Adrenal gland (tissue), 12 donors: ENCODE measurements around the gene ZSWIM8. TPM values are rescaled to one million over a fixed set of nuclear protein-coding genes. Genes with fewer than 3 reads are reported as not detected.

Source experiments
- DNase-seq, 7 donors: peaks; one replicate each; pipeline ENCODE4 v3.0.0-alpha.2; 2019 to 2020
- H3K27ac ChIP-seq, 5 donors: fragments of 200-600 bp; sonication (generic) in 4 of 5; 1 replicate in 3 of 5; 2 replicates in 2 of 5; pipeline versions ENCODE4 v1.5.1 to v1.8.0; 2016 to 2020; ENCODE audit warnings: mild to moderate bottlenecking in 1 of 5
- H3K27me3 ChIP-seq: fragments of 200-600 bp; 2 replicates; pipeline ENCODE4 v1.8.0; 2021
- H3K36me3 ChIP-seq, 2 donors: fragments of 200-600 bp; replicated peaks in 1 of 2; 1 replicate in 1 of 2; 2 replicates in 1 of 2; pipeline versions ENCODE4 v1.5.1 to v1.8.0; 2018 to 2022
- H3K4me1 ChIP-seq, 2 donors: fragments of 200-600 bp; replicated peaks in 1 of 2; 1 replicate in 1 of 2; 2 replicates in 1 of 2; pipeline versions ENCODE4 v1.5.1 to v1.8.0; 2018 to 2021
- H3K4me3 ChIP-seq, 4 donors: fragments of 200-600 bp; sonication (generic) in 3 of 4; one replicate each; pipeline ENCODE4 v1.5.1; 2016 to 2018
- H3K9me3 ChIP-seq, 3 donors: fragments of 200-600 bp; sonication (generic) in 1 of 3; replicated peaks in 1 of 3; 1 replicate in 2 of 3; 2 replicates in 1 of 3; pipeline versions ENCODE4 v1.5.1 to v1.8.0; 2016 to 2021
- POLR2A ChIP-seq, 2 donors: fragments of 450-650 bp; IDR thresholded peaks; one replicate each; pipeline ENCODE4 v1.6.1; 2017; ENCODE audit warnings: antibody characterized with exemption in 2 of 2, mild to moderate bottlenecking in 2 of 2, moderate library complexity in 1 of 2
- WGBS, 4 donors: extraction: QIAGEN DNeasy Blood & Tissue Kit in 2 of 4; methylation state at CpG; one replicate each; pipeline versions ENCODE4 v1.1.5 to v1.1.7; 2013 to 2017; 5-methylcytosine and 5-hydroxymethylcytosine counted together
- intact Hi-C, 2 donors: fragments of 100-400 bp; cut with DNase I; formaldehyde crosslinking; loops; one replicate each; pipeline versions ENCODE4 v1.14.1 to v1.15.0; 2022 to 2023
- polyA plus RNA-seq, 3 donors: library from polyadenylated mRNA; stranded (reverse); fragments of 200-250 nt in 2 of 3; fragments of 350-450 nt in 1 of 3; fragmentation: Illumina TruSeq in 1 of 3; extraction: RNeasy Lipid Tissue Mini Kit (QIAGEN cat#74804) in 1 of 3; gene quantifications; one replicate each; pipeline ENCODE4 v1.2.3, GENCODE V29; 2013 to 2014
- total RNA-seq, 9 donors: library from RNA; depleted of rRNA in 4 of 9; stranded (reverse); fragments of >200 nt in 4 of 9; fragments of 120-200 nt in 1 of 9; fragmentation: NEBNext Ultra II Directional in 1 of 9; extraction: Animal tissue kit (Norgen Biotek cat#: 25700) in 1 of 9; gene quantifications; one replicate each; pipeline versions ENCODE4 v1.1.0 to v1.2.4, GENCODE V29; 2013 to 2023
- TF ChIP-seq, protein P1 (sequence below), 6 experiments: fragments of 450-650 bp in 4 of 6; fragments of 200-600 bp in 2 of 6; sonication (generic) in 1 of 6; IDR thresholded peaks; 1 replicate in 5 of 6; 2 replicates in 1 of 6; pipeline versions ENCODE4 v1.5.1 to v1.8.0; 2016 to 2021; ENCODE audit warnings: antibody characterized with exemption in 6 of 6, mild to moderate bottlenecking in 2 of 6, moderate library complexity in 1 of 6
- donor health status: healthy with polysubstance abuse.
- donor health status: Bipolar disorder and iron deficiency.
- donor health status: DM: yes; HTN: yes; CAD: no.
- donor health status: DM: no; HTN: no; CAD: no.
- donor health status: DM: no; HTN: no; CAD: no.
- donor health status: DM: yes; HTN: yes; CAD: no.

The ZSWIM8 gene
- total and polyA plus RNA-seq, 12 donors, result 55.7 to 714 (median 114) TPM

DNA sequence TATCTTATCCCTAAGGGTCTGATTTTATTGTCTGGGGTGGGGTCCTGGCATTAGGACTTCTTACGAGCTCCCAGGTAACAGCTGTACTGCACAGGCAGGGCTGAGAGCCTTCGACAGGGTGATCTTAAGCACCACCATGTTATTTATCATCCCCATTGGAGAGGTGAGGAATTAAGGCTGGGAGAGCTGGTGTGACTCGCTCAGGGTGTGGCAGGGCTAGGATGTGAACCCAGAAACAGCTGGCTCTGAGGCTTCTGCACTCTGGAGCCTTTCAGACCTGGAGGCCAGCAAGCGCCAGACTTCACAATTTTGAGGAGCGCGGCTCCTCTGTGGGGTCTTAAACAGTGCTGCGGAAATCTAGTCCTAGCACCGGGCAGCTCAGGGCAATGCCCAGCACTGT, 53.4 kb downstream of the ZSWIM8 start:
- no peak for DNase-seq
- no peak overlapping the region for H3K4me3 ChIP-seq
- H3K27ac ChIP-seq, result no peak overlapping the region
- no peak for TF ChIP-seq POLR2A (IDR thresholded peaks at IDR 0.05)
- TF ChIP-seq, protein P1, sequence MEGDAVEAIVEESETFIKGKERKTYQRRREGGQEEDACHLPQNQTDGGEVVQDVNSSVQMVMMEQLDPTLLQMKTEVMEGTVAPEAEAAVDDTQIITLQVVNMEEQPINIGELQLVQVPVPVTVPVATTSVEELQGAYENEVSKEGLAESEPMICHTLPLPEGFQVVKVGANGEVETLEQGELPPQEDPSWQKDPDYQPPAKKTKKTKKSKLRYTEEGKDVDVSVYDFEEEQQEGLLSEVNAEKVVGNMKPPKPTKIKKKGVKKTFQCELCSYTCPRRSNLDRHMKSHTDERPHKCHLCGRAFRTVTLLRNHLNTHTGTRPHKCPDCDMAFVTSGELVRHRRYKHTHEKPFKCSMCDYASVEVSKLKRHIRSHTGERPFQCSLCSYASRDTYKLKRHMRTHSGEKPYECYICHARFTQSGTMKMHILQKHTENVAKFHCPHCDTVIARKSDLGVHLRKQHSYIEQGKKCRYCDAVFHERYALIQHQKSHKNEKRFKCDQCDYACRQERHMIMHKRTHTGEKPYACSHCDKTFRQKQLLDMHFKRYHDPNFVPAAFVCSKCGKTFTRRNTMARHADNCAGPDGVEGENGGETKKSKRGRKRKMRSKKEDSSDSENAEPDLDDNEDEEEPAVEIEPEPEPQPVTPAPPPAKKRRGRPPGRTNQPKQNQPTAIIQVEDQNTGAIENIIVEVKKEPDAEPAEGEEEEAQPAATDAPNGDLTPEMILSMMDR (IDR thresholded peaks at IDR 0.05), result no peak
- intact Hi-C loops, result no loop called here
- peaks cover 0 to 55% of the 10 kb centered on the region in 2 donors for H3K36me3 ChIP-seq
- WGBS, 4 donors, result 94 to 98% (median 96%) methylated on average over 5 to 8 of the region's 8 CpGs
- no peaks in the 10 kb centered on the region for H3K4me1 ChIP-seq
- no peaks in the 10 kb centered on the region for H3K27me3 ChIP-seq
- no peaks in the 10 kb centered on the region for H3K9me3 ChIP-seq

DNA sequence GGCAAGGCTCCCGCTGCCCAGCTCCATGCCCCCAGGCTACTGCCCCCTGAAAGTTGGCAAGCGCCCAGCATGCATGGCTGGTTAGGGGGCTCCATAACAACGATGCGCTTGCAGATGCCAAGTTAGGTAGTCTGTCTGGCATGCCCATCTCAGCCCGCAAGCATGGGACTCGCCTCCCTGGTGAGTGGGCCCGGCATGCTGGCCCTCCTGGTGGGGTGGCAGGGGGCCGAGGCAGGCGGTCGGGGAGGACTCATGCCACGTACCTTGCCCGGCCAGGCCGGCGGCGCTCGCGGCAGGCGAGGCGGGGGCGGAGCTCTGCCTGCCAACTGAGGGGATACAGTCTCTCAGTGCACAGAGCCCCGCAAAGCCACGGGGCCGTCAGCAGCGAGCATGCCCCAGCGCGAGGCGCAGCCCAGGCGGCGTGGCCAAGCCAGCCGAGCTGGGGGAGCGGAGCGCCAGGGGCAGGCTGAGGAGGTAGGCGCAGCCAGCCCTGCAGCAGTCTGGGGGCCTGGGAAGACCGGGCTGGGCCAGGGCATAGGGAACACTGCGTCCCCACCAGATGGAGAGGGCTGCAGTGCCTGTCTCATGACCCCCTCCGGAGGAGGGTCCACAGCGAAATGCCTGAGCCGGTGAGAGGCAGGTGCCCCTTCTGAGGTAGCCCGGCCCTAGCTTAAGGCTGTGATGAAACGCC, 54.0 kb downstream of the ZSWIM8 start:
- no peak overlapping the region for H3K27ac ChIP-seq
- H3K9me3 ChIP-seq, result no peaks in the 10 kb centered on the region
- no peaks in the 10 kb centered on the region for H3K27me3 ChIP-seq
- no peak overlapping the region for H3K4me3 ChIP-seq
- no peak for TF ChIP-seq POLR2A (IDR thresholded peaks at IDR 0.05)
- TF ChIP-seq, protein P1 (IDR thresholded peaks at IDR 0.05), result no peak
- DNase-seq, result no peak
- H3K4me1 ChIP-seq, result no peaks in the 10 kb centered on the region
- H3K36me3 ChIP-seq, result peaks cover 0 to 55% of the 10 kb centered on the region in 2 donors
- intact Hi-C loops, result no loop called here
- 95 to 97% (median 96%) methylated on average over 7 to 40 of the region's 40 CpGs for WGBS, 4 donors

DNA sequence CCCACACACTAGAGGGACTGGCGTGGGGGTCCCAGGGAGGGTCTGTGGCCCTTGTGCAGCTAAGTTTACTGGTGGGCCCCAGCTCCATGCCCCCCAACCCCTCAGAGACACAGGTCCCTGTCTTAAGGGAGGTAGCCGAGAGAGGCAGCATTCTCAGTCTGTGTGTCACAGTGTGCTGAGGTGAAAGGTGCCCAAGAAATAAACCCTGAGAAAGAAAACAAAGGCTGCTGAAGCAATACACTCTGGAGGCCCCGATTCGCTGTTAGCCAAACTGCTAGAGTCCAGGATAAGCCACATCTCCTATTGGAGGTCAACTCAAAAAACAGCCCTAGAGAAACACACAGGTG, 54.6 kb downstream of the ZSWIM8 start:
- Histone ChIP-seq H3K36me3 (peaks cover 0 to 55% of the 10 kb centered on the region in 2 donors), H3K4me1 (no peaks in the 10 kb centered on the region), H3K27ac (no peak overlapping the region), H3K9me3 (no peaks in the 10 kb centered on the region), H3K27me3 (no peaks in the 10 kb centered on the region), H3K4me3 (no peak overlapping the region)
- 94 to 98% (median 96%) methylated on average over 3 to 4 of the region's 4 CpGs for WGBS, 4 donors
- TF ChIP-seq POLR2A (IDR thresholded peaks at IDR 0.05), result no peak
- TF ChIP-seq, protein P1 (IDR thresholded peaks at IDR 0.05), result no peak
- DNase-seq, result no peak
- intact Hi-C loops, result no loop called here

DNA sequence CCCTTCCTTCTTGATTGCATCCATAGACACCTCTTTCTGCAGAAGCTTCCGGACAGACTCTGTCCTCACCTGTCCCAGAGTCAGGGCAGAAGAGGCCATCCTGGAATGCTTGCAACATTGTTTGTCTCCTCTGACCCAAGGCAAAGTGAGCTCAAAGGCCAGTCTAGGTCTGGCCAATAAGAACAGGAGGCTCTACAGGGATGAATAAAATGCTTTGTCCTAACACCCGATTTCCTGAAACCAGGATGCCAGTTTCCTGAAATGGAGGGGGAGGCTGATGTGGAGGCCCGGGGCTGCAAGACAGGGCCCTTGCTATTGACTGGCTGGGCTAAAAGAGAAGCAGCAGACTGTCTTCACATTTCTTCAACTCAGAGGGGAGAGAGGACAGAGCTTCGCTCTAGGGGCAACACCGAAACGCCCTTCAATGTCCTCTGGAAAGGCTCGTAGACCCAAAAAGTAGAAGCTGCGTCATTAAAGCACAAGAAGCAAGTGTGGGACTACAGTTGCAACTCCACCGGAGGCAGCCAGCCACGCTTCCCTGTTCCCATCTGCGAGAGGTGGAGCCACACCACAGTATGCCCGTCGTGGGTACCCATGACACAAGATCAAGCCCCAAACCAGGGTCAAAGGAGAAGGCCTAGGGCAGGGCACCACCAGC, 55.1 kb downstream of the ZSWIM8 start:
- H3K9me3 ChIP-seq, result no peaks in the 10 kb centered on the region
- TF ChIP-seq POLR2A (IDR thresholded peaks at IDR 0.05), result no peak
- TF ChIP-seq, protein P1 (IDR thresholded peaks at IDR 0.05), result no peak
- H3K27ac ChIP-seq, result no peak overlapping the region
- peaks cover 0 to 55% of the 10 kb centered on the region in 2 donors for H3K36me3 ChIP-seq
- H3K4me1 ChIP-seq, result no peaks in the 10 kb centered on the region
- WGBS, 4 donors, result 86 to 93% (median 90%) methylated on average over 10 to 13 of the region's 13 CpGs
- intact Hi-C loops, result no loop called here
- no peak overlapping the region for H3K4me3 ChIP-seq
- H3K27me3 ChIP-seq, result no peaks in the 10 kb centered on the region
- DNase-seq, result no peak
